ENCODE results near the gene CPB2. TPM values are rescaled to one million over a fixed set of nuclear protein-coding genes. Genes with fewer than 3 reads are reported as not detected.

The CPB2 gene
- total and polyA plus RNA-seq, 2 of the 8 experiments (the other 6 are each of a cell fraction or from before 2014, with no cell fraction given) = not detected

GRCh38 chr13:46040763-46041162, 64.1 kb downstream of the CPB2 start:
- no peak overlapping the region for H3K4me3 ChIP-seq (ENCODE audit: extremely low read depth in 1 of 4, insufficient read depth in 2 of 4, low read depth in 3 of 4, low read length in 4 of 4)
- no peak for FAIRE-seq
- no peak overlapping the region for H4K91ac ChIP-seq (replicated peaks; ENCODE audit: insufficient read length, low read length)
- no peak overlapping the region for H2BK20ac ChIP-seq (ENCODE audit: low read length)
- H2BK120ac ChIP-seq (replicated peaks; ENCODE audit: low read depth, low read length) = no peak overlapping the region
- H3K79me1 ChIP-seq (ENCODE audit: low read depth, low read length) = no peaks in the 10 kb centered on the region
- H3K4me1 ChIP-seq (replicated peaks in 1 of 4; ENCODE audit: control insufficient read depth in 3 of 4, insufficient read depth in 4 of 4, low read length in 3 of 4) = no peaks in the 10 kb centered on the region
- no peak overlapping the region for H3K4ac ChIP-seq (replicated peaks; ENCODE audit: insufficient read length, low read depth, low read length)
- no peaks in the 10 kb centered on the region for H3K9me3 ChIP-seq (ENCODE audit: insufficient read depth in 2 of 2, low read depth in 1 of 2, low read length in 1 of 2)
- peaks cover 0 to 46% of the 10 kb centered on the region in 2 experiments; a peak in 2 of 4 replicates for H3K79me2 ChIP-seq (ENCODE audit: control insufficient read depth in 1 of 2, insufficient read depth in 2 of 2, low read length in 2 of 2)
- H3K56ac ChIP-seq (replicated peaks; ENCODE audit: insufficient read length, low read depth, low read length) = no peak overlapping the region
- H2BK15ac ChIP-seq (ENCODE audit: low read length) = no peak overlapping the region
- H2AFZ ChIP-seq (ENCODE audit: low read length) = no peak overlapping the region
- no peak overlapping the region for H3K4me2 ChIP-seq (ENCODE audit: insufficient read depth in 1 of 2, low read depth in 2 of 2, low read length in 2 of 2)
- H3K23ac ChIP-seq (ENCODE audit: insufficient read length) = no peak overlapping the region
- no peak overlapping the region for H2BK5ac ChIP-seq (ENCODE audit: low read depth, low read length)
- CTCF ChIA-PET (ENCODE audit: partially characterized antibody) = interaction anchor here (0.7 kb wide), 1 partner anchor 17 kb away, joined by 3 read pairs; no protein-coding TSS in a partner anchor
- H3K27ac ChIP-seq (ENCODE audit: low read depth, low read length) = no peak overlapping the region
- H3K27me3 ChIP-seq (replicated peaks in 1 of 4; ENCODE audit: control insufficient read depth in 3 of 4, extremely low read depth in 1 of 4, insufficient read depth in 3 of 4, low read length in 3 of 4) = no peaks in the 10 kb centered on the region
- H4K8ac ChIP-seq (ENCODE audit: extremely low read depth, insufficient read depth, low read length) = no peak overlapping the region
- DNase-seq (ENCODE audit: low read depth in 1 of 2, low spot score in 2 of 2) = no peak
- no peak overlapping the region for H3K14ac ChIP-seq (ENCODE audit: insufficient read length)
- H3K23me2 ChIP-seq (ENCODE audit: low read depth, low read length) = no peaks in the 10 kb centered on the region
- no peak overlapping the region for H3K9ac ChIP-seq (replicated peaks in 1 of 4; ENCODE audit: extremely low read depth in 1 of 4, low read depth in 3 of 4, low read length in 3 of 4)
- peaks cover 0 to 29% (median 8%) of the 10 kb centered on the region in 4 experiments; a peak in 6 of 8 replicates for H3K36me3 ChIP-seq (ENCODE audit: control insufficient read depth in 2 of 4, insufficient read depth in 4 of 4, low read length in 3 of 4)
- H2AK5ac ChIP-seq (ENCODE audit: low read depth, low read length) = no peak overlapping the region
- H2BK12ac ChIP-seq (ENCODE audit: low read depth, low read length) = no peak overlapping the region
- no peak overlapping the region for H3K18ac ChIP-seq (ENCODE audit: extremely low read depth, low read length)
- WGBS, 2 experiments (ENCODE audit: extremely low coverage in 1 of 2, insufficient coverage in 1 of 2, insufficient read length in 1 of 2, insufficient replicate concordance in 2 of 2, low coverage in 1 of 2, low lambda C conversion rate in 2 of 2, missing lambda C conversion rate in 1 of 2) = 93% methylated on average over 2 of the region's 2 CpGs; no CpG with 5 or more reads in 1 of the 2 experiments
- peaks cover 0 to 2% of the 10 kb centered on the region in 2 experiments for H4K20me1 ChIP-seq (replicated peaks in 1 of 2; ENCODE audit: control insufficient read depth in 1 of 2, insufficient read depth in 2 of 2, low read length in 2 of 2)
- H4K5ac ChIP-seq (ENCODE audit: insufficient read length, low read depth, low read length) = no peak overlapping the region
- POLR2A ChIA-PET (ENCODE audit: partially characterized antibody) = interaction anchor here (0.6 kb wide), 1 partner anchor 25 kb away, joined by 3 read pairs; no protein-coding TSS in a partner anchor
- TF ChIP-seq CEBPB (IDR thresholded peaks at IDR 0.05; ENCODE audit: low read depth, low read length) = no peak
- no peak for TF ChIP-seq BRCA1 (IDR thresholded peaks at IDR 0.05; ENCODE audit: low read depth, low read length)
- TF ChIP-seq NRF1 (IDR thresholded peaks at IDR 0.05; ENCODE audit: low read depth, low read length) = no peak
- no peak for TF ChIP-seq EP300 (IDR thresholded peaks at IDR 0.05; ENCODE audit: borderline replicate concordance in 1 of 2, low read depth in 2 of 2, low read length in 2 of 2)
- no peak for TF ChIP-seq ATF2 (IDR thresholded peaks at IDR 0.05; ENCODE audit: low read length)
- no peak for TF ChIP-seq RFX5 (IDR thresholded peaks at IDR 0.05; ENCODE audit: borderline replicate concordance, low read depth, low read length)
- TF ChIP-seq FOSL1 (IDR thresholded peaks at IDR 0.05; ENCODE audit: insufficient read depth, low read depth, low read length) = no peak
- no peak for TF ChIP-seq USF2 (IDR thresholded peaks at IDR 0.05; ENCODE audit: low read length)
- no peak for TF ChIP-seq EZH2 (IDR thresholded peaks at IDR 0.05; ENCODE audit: low read depth, low read length, severe bottlenecking)
- TF ChIP-seq NANOG (IDR thresholded peaks at IDR 0.05; ENCODE audit: insufficient read depth, low read depth, low read length, poor library complexity, severe bottlenecking) = no peak

Measured in H1 (cell line).